ENCODE results near the gene MAPK10.

MAPK10 gene

GRCh38 chr4:86278126-86278525, 81.7 kb downstream of the MAPK10 start:
- no peak for DNase-seq (ENCODE audit: low read depth in 2 of 2)

DNA sequence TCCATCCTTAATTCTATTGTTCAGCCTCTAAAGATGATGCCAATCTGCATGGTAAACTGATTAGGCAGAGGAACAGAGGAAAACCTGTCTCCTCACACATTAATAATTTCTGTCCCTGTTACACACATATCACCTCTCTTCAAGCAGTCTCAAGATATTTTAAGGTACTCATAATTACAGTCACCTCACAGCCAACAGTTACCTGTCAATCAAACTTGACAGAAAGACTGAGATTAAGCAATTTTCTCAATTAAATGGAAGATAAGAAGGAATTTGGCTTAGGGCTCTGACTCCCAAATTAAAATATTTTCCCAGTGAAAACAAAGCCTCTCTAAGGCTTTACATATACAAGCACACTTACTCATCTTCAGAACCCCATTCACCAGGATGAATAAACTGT, 85.2 kb downstream of the MAPK10 start:
- DNase-seq (ENCODE audit: low read depth in 2 of 2): no peak

DNA sequence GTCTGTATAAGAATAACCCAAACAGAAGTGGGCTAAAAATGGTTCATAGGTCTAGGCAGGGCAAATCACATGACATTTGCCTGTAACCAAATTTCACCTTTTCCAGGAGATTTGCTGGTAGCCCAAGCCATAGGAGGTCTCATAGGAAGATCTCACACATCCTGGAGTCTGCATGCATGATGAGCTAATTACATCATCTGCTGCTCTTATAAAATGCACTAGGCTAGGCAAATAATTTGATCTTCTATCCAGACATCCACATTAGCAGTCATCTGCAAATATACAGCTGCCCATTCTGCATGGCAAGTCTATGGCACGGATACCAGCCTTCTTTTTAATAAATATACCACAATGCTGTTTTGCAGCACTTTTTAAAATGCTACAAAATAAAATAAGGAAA, 87.2 kb downstream of the MAPK10 start:
- no peak for DNase-seq (ENCODE audit: low read depth in 2 of 2)

GRCh38 chr4:86271057-86271456, 88.8 kb downstream of the MAPK10 start:
- no peak for DNase-seq (ENCODE audit: low read depth in 2 of 2)

GRCh38 chr4:86269354-86269753, 90.5 kb downstream of the MAPK10 start:
- no peak for DNase-seq (ENCODE audit: low read depth in 2 of 2)

- no peak for DNase-seq (ENCODE audit: low read depth in 2 of 2)
These were observed 95.6 kb downstream of the MAPK10 start for GRCh38 chr4:86264241-86264640.

GRCh38 chr4:86261636-86262035, 98.2 kb downstream of the MAPK10 start:
- DNase-seq (ENCODE audit: low read depth in 2 of 2): no peak

- no peak for DNase-seq (ENCODE audit: low read depth in 2 of 2)
These were observed 103.8 kb downstream of the MAPK10 start for GRCh38 chr4:86256086-86256485.

DNA sequence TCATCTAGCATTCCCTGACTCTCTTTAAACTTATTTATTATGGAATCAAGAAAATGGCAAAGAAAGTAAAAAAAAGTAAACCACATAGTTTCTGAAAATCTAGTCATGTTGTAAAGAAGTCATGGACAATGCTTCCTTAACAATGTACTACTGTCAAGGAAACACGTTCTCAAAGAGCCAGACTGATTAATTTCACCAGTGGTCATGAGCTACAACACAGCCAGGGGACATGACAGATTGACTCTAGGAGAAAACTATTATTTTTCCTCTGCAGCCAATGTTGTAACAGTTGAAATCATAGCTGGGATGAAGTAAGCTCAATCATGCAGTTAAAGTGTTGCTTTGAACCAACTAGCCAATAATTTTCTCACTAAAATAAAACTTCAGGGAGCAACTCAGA, 109.2 kb downstream of the MAPK10 start:
- DNase-seq (ENCODE audit: low read depth in 2 of 2): no peak

GRCh38 chr4:86250006-86250405, 109.8 kb downstream of the MAPK10 start:
- DNase-seq (ENCODE audit: low read depth in 2 of 2): no peak

DNA sequence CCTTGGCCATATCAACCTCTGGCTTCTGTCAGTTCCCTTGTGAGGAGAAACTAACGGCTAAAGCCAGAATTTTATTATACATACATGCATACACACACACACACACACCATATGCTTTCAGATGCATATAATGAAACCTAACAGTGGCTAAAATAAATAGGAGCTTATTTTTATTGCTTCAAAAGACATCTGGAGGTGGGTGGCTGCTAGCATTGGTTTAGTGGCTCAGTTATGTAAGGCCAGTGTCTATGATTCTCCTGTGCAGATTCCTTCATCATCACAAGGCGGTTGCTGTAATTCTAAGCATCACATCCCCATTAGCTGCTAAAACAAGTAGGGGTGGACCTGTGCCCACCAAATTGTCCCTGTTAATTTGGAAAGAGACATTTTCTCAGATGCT, 110.8 kb downstream of the MAPK10 start:
- no peak for DNase-seq (ENCODE audit: low read depth in 2 of 2)

DNA sequence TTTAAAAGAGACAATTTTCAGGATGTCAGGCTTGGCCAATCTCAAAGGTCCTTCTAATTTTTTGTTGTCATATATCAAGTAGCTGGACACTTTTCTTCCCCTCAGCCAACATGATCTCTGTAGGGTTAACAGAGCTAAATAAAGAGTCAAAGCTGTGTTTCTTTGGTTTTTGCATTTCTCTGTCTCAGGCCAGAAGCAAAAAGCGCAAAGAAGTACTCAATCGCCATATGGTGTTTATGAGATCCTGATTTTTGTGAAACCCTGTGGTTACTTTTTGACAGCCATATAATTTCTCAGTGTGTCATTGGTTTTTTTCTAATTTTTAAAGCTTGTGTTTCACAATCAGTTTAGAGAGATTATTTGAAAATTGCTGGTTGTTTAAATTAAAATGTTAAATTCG, 111.9 kb downstream of the MAPK10 start:
- no peak for DNase-seq (ENCODE audit: low read depth in 2 of 2)

- no peak for DNase-seq (ENCODE audit: low read depth in 2 of 2)
These were observed 112.5 kb downstream of the MAPK10 start for GRCh38 chr4:86247320-86247719.

DNA sequence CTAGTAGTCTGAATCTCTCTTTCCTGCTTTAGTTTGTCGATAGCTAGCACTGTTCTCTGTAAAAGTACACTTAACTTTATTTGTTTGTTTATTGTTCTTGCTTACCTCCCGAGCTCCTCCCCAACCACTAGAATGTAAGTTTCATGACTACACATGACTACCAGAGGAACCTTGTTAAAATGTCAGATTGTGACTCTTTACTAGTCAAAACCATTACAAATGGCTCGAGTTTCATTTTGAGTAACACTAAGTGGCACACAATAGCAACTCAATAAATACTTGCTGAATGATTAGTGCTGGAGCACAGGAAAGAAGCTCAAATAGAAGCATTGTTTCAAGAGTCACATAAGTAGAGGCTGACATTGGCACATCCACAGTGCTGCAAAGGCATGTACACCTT, 116.1 kb downstream of the MAPK10 start:
- DNase-seq (ENCODE audit: low read depth in 2 of 2): no peak

DNA sequence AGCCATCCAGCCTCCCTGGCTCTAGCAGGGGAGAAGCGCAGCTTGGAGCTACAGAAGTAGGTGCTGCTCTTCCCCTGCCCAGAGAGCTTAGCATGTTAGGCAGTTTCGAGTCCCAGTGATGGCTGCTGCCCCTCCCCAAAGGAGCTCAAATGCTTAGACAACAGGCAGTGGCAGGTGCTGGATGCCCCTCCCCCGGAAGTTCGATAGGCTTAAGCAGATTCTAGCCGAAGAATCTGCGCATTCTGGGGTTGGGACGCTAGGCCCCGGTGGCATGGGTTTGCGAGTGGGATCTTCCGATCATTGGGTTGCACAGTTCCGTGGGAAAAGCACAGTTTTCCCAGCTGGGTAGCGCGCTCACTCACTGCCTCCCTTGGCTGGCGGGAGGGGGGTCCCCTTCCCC, 117.2 kb downstream of the MAPK10 start:
- DNase-seq (ENCODE audit: low read depth in 2 of 2): no peak

GRCh38 chr4:86235549-86235948, 124.3 kb downstream of the MAPK10 start:
- no peak for DNase-seq (ENCODE audit: low read depth in 2 of 2)

GRCh38 chr4:86233681-86234080, 126.2 kb downstream of the MAPK10 start:
- DNase-seq (ENCODE audit: low read depth in 2 of 2): no peak

- DNase-seq (ENCODE audit: low read depth in 2 of 2): no peak
These were observed 126.8 kb downstream of the MAPK10 start for GRCh38 chr4:86233090-86233489.

- DNase-seq (ENCODE audit: low read depth in 2 of 2): no peak
These were observed 136.4 kb downstream of the MAPK10 start for GRCh38 chr4:86223472-86223871.

- no peak for DNase-seq (ENCODE audit: low read depth in 2 of 2)
These were observed 138.9 kb downstream of the MAPK10 start for GRCh38 chr4:86221002-86221401.

GRCh38 chr4:86220121-86220520, 139.7 kb downstream of the MAPK10 start:
- DNase-seq (ENCODE audit: low read depth in 2 of 2): no peak

- no peak for DNase-seq (ENCODE audit: low read depth in 2 of 2)
These were observed 140.9 kb downstream of the MAPK10 start for GRCh38 chr4:86218746-86219473.

- no peak for DNase-seq (ENCODE audit: low read depth in 2 of 2)
These were observed 156.7 kb downstream of the MAPK10 start for GRCh38 chr4:86203176-86203575.

DNA sequence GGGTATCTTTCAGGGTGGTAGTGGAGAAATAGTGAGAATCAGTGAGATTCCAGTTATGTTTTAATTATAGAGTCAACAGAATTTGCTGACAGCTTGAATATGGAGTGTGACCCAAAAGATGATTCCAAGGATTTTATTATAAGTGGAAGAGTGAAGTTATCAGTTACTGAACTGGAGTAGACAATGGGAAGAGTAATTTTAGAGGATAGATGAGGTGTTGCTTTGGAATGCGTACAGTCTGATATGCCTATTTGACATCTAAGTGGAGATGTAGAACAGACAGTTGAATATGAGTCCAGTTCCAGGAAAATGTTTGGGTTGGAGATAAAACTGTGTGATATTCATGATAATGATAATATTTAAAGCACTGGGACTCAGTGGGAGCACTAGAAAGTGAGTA, 174.2 kb downstream of the MAPK10 start:
- no peak for DNase-seq (ENCODE audit: low read depth in 2 of 2)
